Endothelial cell of umbilical vein (primary cell): Measurements from ENCODE around the gene TMEM175.

Experiments
- EZH2 ChIP-seq: IDR thresholded peaks from 2 replicates; pipeline ENCODE4 v1.6.1; 2012; ENCODE audit warnings: borderline replicate concordance, low read depth, mild to moderate bottlenecking, moderate library complexity, low read length, inconsistent platforms; ENCODE audit not compliant: severe bottlenecking
- FOS ChIP-seq: IDR thresholded peaks from 2 replicates; pipeline ENCODE4 v1.6.1; 2011; ENCODE audit warnings: mild to moderate bottlenecking, low read length, moderate library complexity, borderline replicate concordance; ENCODE audit not compliant: insufficient read depth
- GATA2 ChIP-seq: IDR thresholded peaks from 2 replicates; pipeline ENCODE4 v1.7.0; 2011; ENCODE audit warnings: low read depth, mild to moderate bottlenecking, moderate library complexity, mixed read lengths, low read length; ENCODE audit not compliant: insufficient read length, insufficient read depth
- JUN ChIP-seq: IDR thresholded peaks from 2 replicates; pipeline ENCODE4 v1.6.1; 2011; ENCODE audit warnings: borderline replicate concordance, low read depth; ENCODE audit not compliant: insufficient read length, insufficient read depth
- MYC ChIP-seq: IDR thresholded peaks from one replicate; pipeline ENCODE4 v1.6.1; 2011; ENCODE audit warnings: mild to moderate bottlenecking, low read depth, low read length
- POLR2A ChIP-seq: IDR thresholded peaks from 2 replicates; pipeline ENCODE4 v1.6.1; 2012; ENCODE audit warnings: low read depth, mild to moderate bottlenecking, control low read depth, low read length
- POLR2AphosphoS5 ChIP-seq: IDR thresholded peaks from 2 replicates; pipeline ENCODE4 v1.6.1; 2012; ENCODE audit warnings: low read depth, mild to moderate bottlenecking, control low read depth, low read length, moderate library complexity; ENCODE audit not compliant: insufficient read depth
- TF ChIP-seq, protein P1 (sequence below), 2 donors: IDR thresholded peaks; 1 replicate in 1 of 2; 2 replicates in 1 of 2; pipeline ENCODE4 v1.5.1; 2011; ENCODE audit warnings: low read length in 2 of 2, mild to moderate bottlenecking in 2 of 2, moderate library complexity in 2 of 2, control low read depth in 1 of 2, inconsistent platforms in 1 of 2, low read depth in 1 of 2; ENCODE audit not compliant: insufficient read depth in 1 of 2; ENCODE audit errors: extremely low read depth in 1 of 2
- TF ChIP-seq, protein P2 (sequence below): IDR thresholded peaks from 2 replicates; pipeline ENCODE4 v1.6.1; 2011; ENCODE audit not compliant: insufficient read depth, insufficient read length

DNA sequence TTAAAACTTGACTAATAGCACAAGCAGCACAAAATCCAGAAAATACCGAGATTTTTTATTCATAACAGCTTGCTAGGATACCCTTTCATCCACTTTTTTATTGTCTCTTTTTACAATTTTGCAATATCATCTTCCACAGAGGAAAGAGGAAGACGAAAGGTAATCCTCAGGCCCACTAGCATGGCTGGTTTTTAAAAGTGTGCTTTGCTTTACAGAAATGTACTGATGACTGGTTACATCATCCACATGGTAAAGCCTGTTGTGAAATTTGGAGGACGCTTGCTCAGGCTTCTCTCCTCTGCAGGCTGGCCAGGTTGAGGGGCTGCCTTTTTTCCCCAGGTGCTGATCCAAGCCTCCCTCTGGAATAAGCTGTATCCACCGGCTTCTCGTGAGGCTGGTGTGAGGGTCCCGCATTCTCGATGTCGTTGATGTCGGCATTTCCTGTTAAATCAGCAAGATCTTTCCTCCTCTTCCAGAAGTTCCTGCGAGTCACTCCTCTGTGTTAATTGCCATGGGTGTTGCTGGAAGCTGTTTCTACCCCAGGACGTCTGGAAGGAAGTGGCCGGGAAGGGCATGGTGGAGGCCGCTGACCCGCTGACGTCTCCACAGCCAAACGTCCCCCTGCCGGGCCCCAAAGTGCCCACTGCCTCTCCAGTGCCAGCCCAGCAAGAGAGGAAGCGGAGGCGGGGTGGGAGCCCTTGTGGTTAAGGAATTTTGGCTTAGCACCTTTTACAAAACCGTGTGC is 46.9 kb downstream of the TMEM175 start:
- TF ChIP-seq, protein P1, sequence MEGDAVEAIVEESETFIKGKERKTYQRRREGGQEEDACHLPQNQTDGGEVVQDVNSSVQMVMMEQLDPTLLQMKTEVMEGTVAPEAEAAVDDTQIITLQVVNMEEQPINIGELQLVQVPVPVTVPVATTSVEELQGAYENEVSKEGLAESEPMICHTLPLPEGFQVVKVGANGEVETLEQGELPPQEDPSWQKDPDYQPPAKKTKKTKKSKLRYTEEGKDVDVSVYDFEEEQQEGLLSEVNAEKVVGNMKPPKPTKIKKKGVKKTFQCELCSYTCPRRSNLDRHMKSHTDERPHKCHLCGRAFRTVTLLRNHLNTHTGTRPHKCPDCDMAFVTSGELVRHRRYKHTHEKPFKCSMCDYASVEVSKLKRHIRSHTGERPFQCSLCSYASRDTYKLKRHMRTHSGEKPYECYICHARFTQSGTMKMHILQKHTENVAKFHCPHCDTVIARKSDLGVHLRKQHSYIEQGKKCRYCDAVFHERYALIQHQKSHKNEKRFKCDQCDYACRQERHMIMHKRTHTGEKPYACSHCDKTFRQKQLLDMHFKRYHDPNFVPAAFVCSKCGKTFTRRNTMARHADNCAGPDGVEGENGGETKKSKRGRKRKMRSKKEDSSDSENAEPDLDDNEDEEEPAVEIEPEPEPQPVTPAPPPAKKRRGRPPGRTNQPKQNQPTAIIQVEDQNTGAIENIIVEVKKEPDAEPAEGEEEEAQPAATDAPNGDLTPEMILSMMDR (IDR thresholded peaks at IDR 0.05; ENCODE audit: extremely low read depth in 1 of 2, insufficient read depth in 1 of 2, low read depth in 1 of 2, low read length in 2 of 2): no peak
- peak; percentile 12 for TF ChIP-seq POLR2AphosphoS5
- TF ChIP-seq POLR2A: no peak
- TF ChIP-seq EZH2: no peak
- peak; percentile 37 for TF ChIP-seq GATA2
- TF ChIP-seq, protein P2, sequence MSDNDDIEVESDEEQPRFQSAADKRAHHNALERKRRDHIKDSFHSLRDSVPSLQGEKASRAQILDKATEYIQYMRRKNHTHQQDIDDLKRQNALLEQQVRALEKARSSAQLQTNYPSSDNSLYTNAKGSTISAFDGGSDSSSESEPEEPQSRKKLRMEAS: no peak
- TF ChIP-seq MYC: no peak
- no peak for TF ChIP-seq FOS
- TF ChIP-seq JUN: no peak
